ENCODE measurements around the gene CBARP.
A peak's percentile ranks its signal among the peaks of the same experiment; 100 is the strongest.

DNA sequence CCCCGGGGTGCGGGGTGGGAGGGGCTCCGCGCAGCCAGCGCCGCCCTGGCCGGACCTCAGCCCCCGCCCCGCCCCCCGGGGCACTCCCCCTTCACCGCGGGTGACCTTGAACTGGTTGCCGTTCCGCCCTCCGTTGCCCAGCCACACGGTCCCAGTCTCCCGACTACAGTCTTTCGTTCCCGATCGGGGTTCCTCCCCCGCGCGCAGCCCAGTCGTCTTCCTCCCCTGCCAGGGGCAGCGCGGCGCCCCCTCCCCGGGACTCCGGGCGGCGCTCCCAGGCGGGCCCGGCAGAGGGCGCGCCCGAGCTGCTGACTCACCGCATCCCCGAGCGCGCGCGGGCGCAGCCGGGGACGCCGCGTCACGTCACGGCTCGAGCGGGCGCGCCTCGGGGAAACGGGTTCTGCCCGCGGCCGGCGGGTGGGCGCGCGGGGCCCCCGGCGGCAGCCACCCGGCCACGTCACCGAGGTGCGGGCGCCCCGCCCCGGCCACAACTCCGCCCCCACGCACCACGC is 11.0 kb upstream of the CBARP start:
- TF ChIP-seq, protein P1, sequence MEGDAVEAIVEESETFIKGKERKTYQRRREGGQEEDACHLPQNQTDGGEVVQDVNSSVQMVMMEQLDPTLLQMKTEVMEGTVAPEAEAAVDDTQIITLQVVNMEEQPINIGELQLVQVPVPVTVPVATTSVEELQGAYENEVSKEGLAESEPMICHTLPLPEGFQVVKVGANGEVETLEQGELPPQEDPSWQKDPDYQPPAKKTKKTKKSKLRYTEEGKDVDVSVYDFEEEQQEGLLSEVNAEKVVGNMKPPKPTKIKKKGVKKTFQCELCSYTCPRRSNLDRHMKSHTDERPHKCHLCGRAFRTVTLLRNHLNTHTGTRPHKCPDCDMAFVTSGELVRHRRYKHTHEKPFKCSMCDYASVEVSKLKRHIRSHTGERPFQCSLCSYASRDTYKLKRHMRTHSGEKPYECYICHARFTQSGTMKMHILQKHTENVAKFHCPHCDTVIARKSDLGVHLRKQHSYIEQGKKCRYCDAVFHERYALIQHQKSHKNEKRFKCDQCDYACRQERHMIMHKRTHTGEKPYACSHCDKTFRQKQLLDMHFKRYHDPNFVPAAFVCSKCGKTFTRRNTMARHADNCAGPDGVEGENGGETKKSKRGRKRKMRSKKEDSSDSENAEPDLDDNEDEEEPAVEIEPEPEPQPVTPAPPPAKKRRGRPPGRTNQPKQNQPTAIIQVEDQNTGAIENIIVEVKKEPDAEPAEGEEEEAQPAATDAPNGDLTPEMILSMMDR (conservative IDR thresholded peaks at IDR 0.05; ENCODE audit: low read depth, low read length), result peak; percentile 79
- TF ChIP-seq POLR2A (IDR thresholded peaks at IDR 0.05; ENCODE audit: low read depth, low read length), result peak; percentile 69
- TF ChIP-seq, protein P2, sequence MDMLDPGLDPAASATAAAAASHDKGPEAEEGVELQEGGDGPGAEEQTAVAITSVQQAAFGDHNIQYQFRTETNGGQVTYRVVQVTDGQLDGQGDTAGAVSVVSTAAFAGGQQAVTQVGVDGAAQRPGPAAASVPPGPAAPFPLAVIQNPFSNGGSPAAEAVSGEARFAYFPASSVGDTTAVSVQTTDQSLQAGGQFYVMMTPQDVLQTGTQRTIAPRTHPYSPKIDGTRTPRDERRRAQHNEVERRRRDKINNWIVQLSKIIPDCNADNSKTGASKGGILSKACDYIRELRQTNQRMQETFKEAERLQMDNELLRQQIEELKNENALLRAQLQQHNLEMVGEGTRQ (IDR thresholded peaks at IDR 0.05; ENCODE audit: low read depth, low read length), result no peak
- no peak for TF ChIP-seq MXI1 (IDR thresholded peaks at IDR 0.05; ENCODE audit: borderline replicate concordance, low read depth, low read length)
- no peak; the same call in 1 of the 2 replicates for TF ChIP-seq MAZ (IDR thresholded peaks at IDR 0.05; ENCODE audit: borderline replicate concordance, low read depth, low read length)
- TF ChIP-seq NFE2L2 (IDR thresholded peaks at IDR 0.05; ENCODE audit: low read depth, low read length), result peak; percentile 48; the same call in 1 of the 2 replicates
- 0 out of 2 replicates have a peak, but pooled peaks have one; percentile 18 for TF ChIP-seq RAD21 (IDR thresholded peaks at IDR 0.05; ENCODE audit: low read length)
- TF ChIP-seq CHD1 (IDR thresholded peaks at IDR 0.05; ENCODE audit: low read depth, low read length), result no peak; the same call in 1 of the 2 replicates
- TF ChIP-seq SMC3 (IDR thresholded peaks at IDR 0.05; ENCODE audit: low read depth, low read length), result 0 out of 2 replicates have a peak, but pooled peaks have one; percentile 5
- TF ChIP-seq RFX5 (IDR thresholded peaks at IDR 0.05; ENCODE audit: low read depth, low read length), result no peak
- TF ChIP-seq CEBPB (IDR thresholded peaks at IDR 0.05; ENCODE audit: low read depth, low read length), result no peak
